GM21447 (cell line): ENCODE measurements around the gene ZFHX3.

Experiments used
- ATAC-seq: cut with Tn5 transposase; IDR thresholded peaks from one replicate; pipeline ENCODE4 v1.9.1; 2021; ENCODE audit not compliant: unreplicated experiment

ZFHX3 gene

GRCh38 chr16:72978212-72978611, 69.7 kb downstream of the ZFHX3 start:
- ATAC-seq: no peak

DNA sequence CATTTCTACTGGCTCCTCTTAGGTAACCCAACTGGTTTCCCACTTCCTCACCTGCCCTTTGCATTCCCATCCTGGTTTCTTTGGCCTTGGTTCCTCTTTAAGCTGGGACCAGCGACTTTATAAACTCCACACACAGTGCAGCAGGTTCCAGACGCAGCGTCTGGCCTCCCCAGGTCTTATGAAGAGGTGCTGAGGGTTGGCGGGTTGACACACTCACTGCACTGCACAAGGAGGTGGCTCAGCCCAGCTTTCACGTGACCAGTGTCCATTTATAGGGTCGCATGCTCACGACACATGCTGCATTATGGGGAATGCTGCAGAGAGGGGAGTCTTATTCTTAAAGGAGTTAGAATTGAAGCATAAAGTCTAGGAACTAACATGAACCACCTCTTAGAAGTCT, 70.8 kb downstream of the ZFHX3 start:
- no peak for ATAC-seq

- ATAC-seq: no peak
These were observed 71.4 kb downstream of the ZFHX3 start for GRCh38 chr16:72976438-72977064.

GRCh38 chr16:72975809-72976437, 72.0 kb downstream of the ZFHX3 start:
- no peak for ATAC-seq

GRCh38 chr16:72974142-72974769, 73.7 kb downstream of the ZFHX3 start:
- no peak for ATAC-seq

DNA sequence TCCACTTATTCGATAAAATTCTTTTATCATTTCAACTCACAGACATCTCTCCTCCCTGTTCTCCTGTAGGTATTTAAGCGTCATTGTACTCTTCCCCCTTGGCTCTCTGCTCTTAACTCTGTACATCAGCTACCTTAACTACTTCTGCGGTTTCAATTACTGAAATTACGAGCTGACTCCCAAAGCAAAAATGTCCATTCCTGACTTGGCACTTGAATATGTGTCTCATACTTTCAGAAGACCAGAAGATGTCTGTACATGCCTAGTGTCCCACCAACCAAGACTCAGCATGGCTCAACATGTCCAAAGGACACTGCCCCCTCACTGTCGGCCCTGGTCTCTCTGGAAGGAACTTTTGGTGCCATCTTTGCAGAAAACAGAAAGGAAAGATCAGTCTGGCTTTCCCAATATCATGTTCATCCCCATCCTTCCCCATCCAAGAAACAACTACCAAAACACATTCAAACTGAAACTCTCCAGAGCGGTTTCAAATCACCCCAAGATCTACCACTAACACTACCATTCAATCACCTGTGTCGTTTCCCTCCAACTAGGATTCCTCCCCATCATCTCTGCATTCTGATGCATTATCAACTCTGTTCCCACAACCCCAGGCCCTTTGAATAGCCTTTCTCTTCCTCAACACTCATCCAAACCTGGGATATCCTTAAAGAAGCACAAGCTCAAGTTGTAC, 74.9 kb downstream of the ZFHX3 start:
- no peak for ATAC-seq

DNA sequence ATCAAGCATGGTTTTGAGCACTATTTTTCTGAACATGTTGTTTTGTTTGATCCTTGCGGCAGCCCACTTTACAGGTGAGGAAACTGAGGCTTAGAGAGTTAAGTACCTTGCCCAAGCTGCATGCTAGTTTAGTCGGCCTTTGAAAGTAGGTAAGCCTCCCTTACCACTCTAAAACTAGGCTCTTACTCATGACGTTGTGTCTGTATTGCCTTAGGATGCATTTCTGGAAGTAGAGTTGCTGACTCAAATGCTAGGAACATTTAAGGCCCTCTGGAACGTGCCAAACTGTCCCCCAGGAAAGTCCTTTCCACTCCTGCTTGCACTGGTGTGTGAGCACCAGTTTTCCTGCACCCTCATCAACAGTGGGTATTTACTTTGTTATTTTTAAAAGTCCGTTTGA, 76.6 kb downstream of the ZFHX3 start:
- ATAC-seq: no peak

- ATAC-seq: no peak
These were observed 77.3 kb downstream of the ZFHX3 start for GRCh38 chr16:72970656-72971055.

DNA sequence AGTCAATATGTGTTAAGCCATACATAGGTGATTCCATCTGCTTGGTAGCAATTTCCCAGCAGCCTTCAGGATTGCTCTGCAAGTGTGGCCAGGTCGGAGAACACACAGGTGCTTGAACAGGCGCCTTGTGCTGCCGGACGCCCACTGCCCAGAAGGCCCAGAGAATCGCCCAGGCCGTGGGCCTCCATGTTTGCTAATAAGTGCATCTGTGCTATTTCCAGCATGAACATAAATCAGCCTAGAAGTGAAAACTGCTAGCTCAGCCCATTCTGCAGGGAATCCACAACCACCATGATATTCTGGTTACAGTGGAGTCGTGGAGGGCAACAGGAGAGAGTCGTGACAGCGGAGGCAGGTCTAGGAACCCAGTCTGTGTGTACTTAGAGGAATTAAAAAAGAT, 78.1 kb downstream of the ZFHX3 start:
- no peak for ATAC-seq

- ATAC-seq: no peak
These were observed 78.8 kb downstream of the ZFHX3 start for GRCh38 chr16:72969146-72969545.

- no peak for ATAC-seq
These were observed 80.0 kb downstream of the ZFHX3 start for GRCh38 chr16:72967941-72968340.

DNA sequence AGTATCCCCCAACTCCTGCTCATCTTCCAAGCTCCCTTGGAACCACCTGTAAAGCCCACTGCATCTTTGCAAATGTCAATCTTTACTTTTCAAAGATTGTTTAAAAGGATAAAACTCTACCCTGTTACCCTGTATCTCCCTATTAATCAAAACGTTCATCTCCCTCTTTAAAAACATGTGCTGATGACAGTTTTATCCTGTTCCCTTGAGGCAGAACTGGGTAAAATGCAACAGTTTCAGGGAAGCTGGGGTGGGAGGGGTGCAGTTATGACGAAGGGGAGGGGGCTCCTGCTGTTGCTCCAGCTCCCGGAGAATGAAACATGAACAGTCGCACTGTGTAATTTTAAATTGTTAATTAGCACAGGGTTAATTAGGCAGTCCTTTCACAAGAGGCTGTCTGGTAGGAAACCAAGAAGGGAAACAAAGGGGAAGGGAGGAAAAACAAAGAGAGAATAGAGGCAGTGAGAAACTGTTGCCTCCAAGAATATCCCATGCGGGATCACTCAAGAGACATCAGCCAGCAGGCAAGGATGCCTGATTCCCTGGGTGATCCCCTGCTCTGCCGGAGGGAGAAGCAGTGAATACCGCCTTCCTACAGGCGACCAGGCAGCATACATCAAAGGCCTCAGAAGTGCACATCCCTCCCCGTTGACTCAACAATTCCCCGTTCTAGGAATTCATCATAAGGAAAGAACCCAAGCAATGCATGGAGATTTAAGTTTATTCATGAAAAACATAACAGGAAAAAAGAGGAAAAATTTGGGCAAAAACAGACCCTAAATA, 84.2 kb downstream of the ZFHX3 start:
- no peak for ATAC-seq

- ATAC-seq: no peak
These were observed 85.6 kb downstream of the ZFHX3 start for GRCh38 chr16:72962347-72962746.

DNA sequence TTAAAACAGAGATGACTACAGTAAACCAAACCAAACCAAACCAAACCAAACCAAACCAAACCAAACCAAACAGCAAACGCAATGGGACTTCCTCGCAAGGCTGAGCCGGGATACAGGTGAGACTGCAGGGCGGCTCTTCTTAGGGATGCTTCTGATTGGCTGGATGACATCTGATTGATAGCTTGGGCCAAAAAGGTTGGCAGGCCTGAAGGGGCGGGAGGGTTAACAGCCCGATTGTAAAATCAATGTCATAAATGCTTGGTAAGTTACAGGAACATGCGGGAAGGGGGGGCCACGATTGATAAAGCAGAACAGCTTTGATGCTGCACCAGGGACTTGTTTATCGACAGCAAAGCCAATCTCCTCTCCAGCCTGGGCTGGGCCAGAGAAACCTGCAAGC, 86.1 kb downstream of the ZFHX3 start:
- no peak for ATAC-seq

GRCh38 chr16:72961115-72961832, 86.7 kb downstream of the ZFHX3 start:
- ATAC-seq: no peak

DNA sequence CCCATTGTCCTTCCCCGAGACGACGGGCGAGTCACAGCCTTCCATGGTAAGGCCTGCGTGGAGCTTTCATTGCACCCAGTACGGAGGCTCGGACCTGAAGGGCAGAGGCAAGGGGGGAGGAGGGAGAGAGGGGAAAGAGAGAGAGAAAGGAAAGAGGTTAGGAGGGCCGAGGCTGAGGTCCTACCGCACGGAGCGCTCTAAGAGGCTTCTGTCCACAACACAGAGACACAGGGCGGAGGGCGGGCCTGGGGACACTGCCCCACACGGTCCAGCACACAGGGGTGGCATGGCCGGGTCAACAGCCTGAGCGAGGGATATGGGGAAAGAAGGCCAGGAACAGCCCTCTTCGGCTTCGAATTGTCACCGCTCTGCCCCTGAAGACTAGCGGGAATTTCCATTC, 87.8 kb downstream of the ZFHX3 start:
- no peak for ATAC-seq

GRCh38 chr16:72959301-72959996, 88.5 kb downstream of the ZFHX3 start:
- ATAC-seq: no peak

GRCh38 chr16:72958522-72959076, 89.3 kb downstream of the ZFHX3 start:
- ATAC-seq: no peak
